ENCODE measurements around the gene KLHL13.
"Not testable (repeated sequence)": the region's sequence is repeated elsewhere in the genome, so short reads cannot be mapped to it uniquely, and the experiment has no call there.

Gene KLHL13

DNA sequence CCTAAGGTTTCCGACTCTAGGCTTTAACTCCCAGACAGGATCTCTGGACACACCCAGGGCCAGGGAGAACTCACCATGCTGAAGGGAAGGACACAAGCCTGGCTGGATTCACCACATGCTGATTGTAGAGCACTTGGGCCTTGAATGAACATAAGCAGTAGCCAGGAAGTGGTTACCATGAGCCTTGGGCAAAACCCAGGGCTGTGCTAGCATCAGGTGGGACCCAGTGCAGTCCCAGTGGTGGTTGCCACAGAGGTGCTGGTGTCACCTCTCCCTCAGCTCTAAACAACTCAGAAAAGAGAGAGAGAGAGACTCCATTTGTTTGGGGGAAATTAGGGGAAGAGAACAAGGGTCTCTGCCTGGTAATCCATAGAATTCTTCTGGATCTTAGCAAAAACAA is 77.0 kb downstream of the KLHL13 start:
- H3K9ac ChIP-seq (ENCODE audit: insufficient read length, low read depth): no peak overlapping the region
- TF ChIP-seq YY1 (IDR thresholded peaks at IDR 0.05; ENCODE audit: insufficient read depth, insufficient read length) (no peak), SUZ12 (IDR thresholded peaks at IDR 0.05; ENCODE audit: extremely low read depth, insufficient read depth, insufficient read length) (no peak), ZNF274 (IDR thresholded peaks at IDR 0.05; ENCODE audit: low read depth, low read length) (no peak)
- H3K36me3 ChIP-seq (ENCODE audit: insufficient read depth, insufficient read length, low read length): no peaks in the 10 kb centered on the region
- DNase-seq (ENCODE audit: low read depth, low spot score): no peak
- H3K4me1 ChIP-seq (ENCODE audit: insufficient read depth, insufficient read length): no peaks in the 10 kb centered on the region
- no peaks in the 10 kb centered on the region for H3K9me3 ChIP-seq (ENCODE audit: insufficient read depth, low read length)
- H3K27me3 ChIP-seq (ENCODE audit: insufficient read depth, insufficient read length): no peaks in the 10 kb centered on the region
- H3K4me3 ChIP-seq (ENCODE audit: insufficient read length, low read depth): no peak overlapping the region

DNA sequence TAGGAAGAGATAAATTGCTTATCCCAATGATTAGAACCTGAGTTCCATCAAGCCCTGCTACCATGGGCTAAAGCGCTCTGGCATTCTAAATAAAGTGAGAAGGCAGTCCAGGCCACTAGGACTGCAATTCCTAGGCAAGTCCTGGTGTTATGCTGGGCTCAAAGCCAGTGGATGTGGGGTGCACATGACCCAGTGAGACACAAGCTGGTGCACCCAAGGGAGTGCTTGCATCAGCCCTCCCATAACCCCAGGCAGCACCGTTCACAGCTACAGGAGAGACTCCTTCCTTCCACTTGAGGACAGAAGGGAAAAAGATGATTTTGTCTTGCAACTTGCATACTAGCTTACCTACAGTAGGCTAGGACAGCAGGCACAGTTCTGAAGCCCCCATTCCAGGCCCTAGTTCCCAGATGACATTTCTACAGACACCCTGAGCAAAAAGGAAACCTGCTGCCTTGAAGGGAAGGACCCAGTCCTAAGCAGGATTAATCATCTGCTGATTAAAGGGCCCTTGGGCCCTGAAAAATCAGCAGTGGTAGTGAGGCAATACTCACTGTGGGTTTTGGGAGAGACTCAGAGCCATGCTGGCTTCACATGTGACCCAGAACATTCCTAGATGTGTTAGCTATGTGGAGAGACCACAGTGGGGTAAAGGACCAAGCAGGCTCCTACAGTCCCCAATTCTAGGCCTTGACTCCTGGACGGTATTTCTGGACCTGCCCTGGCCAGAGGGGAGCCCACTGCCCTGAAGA is 77.8 kb downstream of the KLHL13 start:
- DNase-seq (ENCODE audit: low read depth, low spot score): no peak
- Histone ChIP-seq H3K4me3 (ENCODE audit: insufficient read length, low read depth) (no peak overlapping the region), H3K36me3 (ENCODE audit: insufficient read depth, insufficient read length, low read length) (no peaks in the 10 kb centered on the region), H3K9ac (ENCODE audit: insufficient read length, low read depth) (no peak overlapping the region), H3K9me3 (ENCODE audit: insufficient read depth, low read length) (no peaks in the 10 kb centered on the region), H3K27me3 (ENCODE audit: insufficient read depth, insufficient read length) (no peaks in the 10 kb centered on the region), H3K4me1 (ENCODE audit: insufficient read depth, insufficient read length) (no peaks in the 10 kb centered on the region)
- TF ChIP-seq YY1 (IDR thresholded peaks at IDR 0.05; ENCODE audit: insufficient read depth, insufficient read length) (no peak), SUZ12 (IDR thresholded peaks at IDR 0.05; ENCODE audit: extremely low read depth, insufficient read depth, insufficient read length) (no peak), ZNF274 (IDR thresholded peaks at IDR 0.05; ENCODE audit: low read depth, low read length) (no peak)

DNA sequence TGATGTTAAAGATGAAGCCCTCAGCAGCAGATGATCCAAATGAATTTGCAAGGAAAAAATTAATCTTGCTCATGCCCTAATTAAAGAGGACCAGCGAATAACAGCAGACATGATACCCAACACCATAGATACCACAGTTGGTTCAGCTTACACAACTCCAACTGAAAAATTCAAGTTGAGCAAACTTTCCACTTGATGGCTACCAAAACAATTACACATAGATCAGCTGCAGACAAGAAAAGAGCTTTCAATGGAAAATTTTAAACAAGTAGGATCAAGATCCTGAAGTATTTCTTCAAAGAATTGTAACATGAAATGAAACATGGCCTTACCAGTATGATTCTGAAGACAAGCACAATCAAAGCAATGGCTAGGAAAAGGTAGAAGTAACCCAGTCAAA is 90.0 kb downstream of the KLHL13 start:
- DNase-seq (ENCODE audit: low read depth, low spot score): no peak
- peaks cover 1% of the 10 kb centered on the region; the same call in 1 of the 2 replicates for H3K9me3 ChIP-seq (ENCODE audit: insufficient read depth, low read length)
- H3K4me3 ChIP-seq (ENCODE audit: insufficient read length, low read depth): no peak overlapping the region
- H3K4me1 ChIP-seq (ENCODE audit: insufficient read depth, insufficient read length): no peaks in the 10 kb centered on the region
- H3K27me3 ChIP-seq (ENCODE audit: insufficient read depth, insufficient read length): no peaks in the 10 kb centered on the region
- TF ChIP-seq SUZ12 (IDR thresholded peaks at IDR 0.05; ENCODE audit: extremely low read depth, insufficient read depth, insufficient read length) (no peak), ZNF274 (IDR thresholded peaks at IDR 0.05; ENCODE audit: low read depth, low read length) (no peak), YY1 (IDR thresholded peaks at IDR 0.05; ENCODE audit: insufficient read depth, insufficient read length) (no peak)
- no peaks in the 10 kb centered on the region for H3K36me3 ChIP-seq (ENCODE audit: insufficient read depth, insufficient read length, low read length)
- H3K9ac ChIP-seq (ENCODE audit: insufficient read length, low read depth): no peak overlapping the region

DNA sequence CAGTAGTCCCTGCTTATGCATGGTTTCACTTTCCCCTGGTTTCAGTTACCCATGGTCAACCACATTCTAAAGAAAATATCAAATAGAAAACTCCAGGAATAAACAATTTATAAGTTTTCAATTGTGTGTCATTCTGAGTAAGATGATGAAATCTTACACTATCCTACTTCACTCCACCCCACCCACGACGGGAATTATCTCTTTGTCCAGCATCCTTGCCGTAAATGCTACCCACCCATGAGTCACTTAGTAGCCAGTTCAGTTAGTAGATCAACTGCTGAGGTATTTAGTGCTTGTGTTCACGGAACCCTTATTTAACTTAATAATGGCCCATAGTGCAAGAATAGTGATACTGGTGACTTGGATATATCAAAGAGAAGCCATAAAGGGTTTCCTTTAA is 91.4 kb downstream of the KLHL13 start:
- no peak for DNase-seq (ENCODE audit: low read depth, low spot score)
- TF ChIP-seq SUZ12 (IDR thresholded peaks at IDR 0.05; ENCODE audit: extremely low read depth, insufficient read depth, insufficient read length): no peak
- TF ChIP-seq YY1 (IDR thresholded peaks at IDR 0.05; ENCODE audit: insufficient read depth, insufficient read length): no peak
- TF ChIP-seq ZNF274 (IDR thresholded peaks at IDR 0.05; ENCODE audit: low read depth, low read length): no peak

DNA sequence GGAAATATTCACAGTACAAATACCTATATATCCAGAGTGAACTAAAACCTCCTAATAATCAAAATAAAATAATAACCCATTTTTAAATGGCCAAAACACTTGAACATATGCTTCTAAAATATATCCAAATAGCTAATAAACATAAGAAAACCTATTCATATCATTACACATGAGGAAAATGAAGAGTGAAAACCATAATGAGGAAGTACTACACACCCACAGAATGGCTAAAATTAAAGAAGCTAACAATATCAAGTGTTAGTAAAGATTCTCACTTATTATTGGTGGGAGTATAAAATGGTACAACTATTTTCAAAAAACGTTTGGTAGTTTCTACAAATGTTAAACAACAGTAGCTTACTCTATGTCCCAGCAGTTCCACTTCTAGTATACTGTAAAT is 92.1 kb downstream of the KLHL13 start:
- Histone ChIP-seq H3K4me3 (ENCODE audit: insufficient read length, low read depth) (no peak overlapping the region), H3K27me3 (ENCODE audit: insufficient read depth, insufficient read length) (no peaks in the 10 kb centered on the region), H3K36me3 (ENCODE audit: insufficient read depth, insufficient read length, low read length) (no peaks in the 10 kb centered on the region), H3K9me3 (ENCODE audit: insufficient read depth, low read length) (no peaks in the 10 kb centered on the region), H3K4me1 (ENCODE audit: insufficient read depth, insufficient read length) (no peaks in the 10 kb centered on the region), H3K9ac (ENCODE audit: insufficient read length, low read depth) (no peak overlapping the region)
- TF ChIP-seq ZNF274 (IDR thresholded peaks at IDR 0.05; ENCODE audit: low read depth, low read length) (no peak), YY1 (IDR thresholded peaks at IDR 0.05; ENCODE audit: insufficient read depth, insufficient read length) (no peak), SUZ12 (IDR thresholded peaks at IDR 0.05; ENCODE audit: extremely low read depth, insufficient read depth, insufficient read length) (no peak)
- no peak for DNase-seq (ENCODE audit: low read depth, low spot score)

More for the DNA sequence above, 91.4 kb downstream of the KLHL13 start:
- no peaks in the 10 kb centered on the region for H3K4me1 ChIP-seq (ENCODE audit: insufficient read depth, insufficient read length)
- no peaks in the 10 kb centered on the region for H3K9me3 ChIP-seq (ENCODE audit: insufficient read depth, low read length)
- no peak overlapping the region for H3K4me3 ChIP-seq (ENCODE audit: insufficient read length, low read depth)
- no peak overlapping the region for H3K9ac ChIP-seq (ENCODE audit: insufficient read length, low read depth)
- no peaks in the 10 kb centered on the region for H3K27me3 ChIP-seq (ENCODE audit: insufficient read depth, insufficient read length)
- H3K36me3 ChIP-seq (ENCODE audit: insufficient read depth, insufficient read length, low read length): no peaks in the 10 kb centered on the region

DNA sequence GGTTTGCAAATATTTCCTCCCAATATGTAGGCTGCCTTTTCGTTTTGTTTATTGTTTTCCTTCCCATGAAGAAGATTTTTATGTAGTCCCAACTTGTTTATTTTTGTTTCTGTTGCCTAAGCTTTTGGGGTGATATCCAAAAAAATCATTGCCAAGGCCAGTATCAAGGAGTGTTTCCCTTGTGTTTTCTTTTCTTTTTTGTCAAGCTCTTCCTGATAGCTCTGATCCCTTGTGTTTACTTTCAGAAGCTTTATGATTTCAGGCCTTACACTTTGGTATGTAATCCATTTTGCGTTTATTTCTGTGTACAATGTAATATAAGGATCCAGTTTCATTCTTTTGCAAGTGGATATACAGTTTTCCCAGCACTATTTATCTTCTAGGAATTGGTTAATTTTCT is 93.9 kb downstream of the KLHL13 start:
- no peaks in the 10 kb centered on the region for H3K9me3 ChIP-seq (ENCODE audit: insufficient read depth, low read length)
- DNase-seq (ENCODE audit: low read depth, low spot score): no peak
- H3K27me3 ChIP-seq (ENCODE audit: insufficient read depth, insufficient read length): no peaks in the 10 kb centered on the region
- no peaks in the 10 kb centered on the region for H3K36me3 ChIP-seq (ENCODE audit: insufficient read depth, insufficient read length, low read length)
- no peak overlapping the region for H3K9ac ChIP-seq (ENCODE audit: insufficient read length, low read depth)
- H3K4me1 ChIP-seq (ENCODE audit: insufficient read depth, insufficient read length): no peaks in the 10 kb centered on the region
- no peak for TF ChIP-seq ZNF274 (IDR thresholded peaks at IDR 0.05; ENCODE audit: low read depth, low read length)
- TF ChIP-seq SUZ12 (IDR thresholded peaks at IDR 0.05; ENCODE audit: extremely low read depth, insufficient read depth, insufficient read length): no peak
- no peak for TF ChIP-seq YY1 (IDR thresholded peaks at IDR 0.05; ENCODE audit: insufficient read depth, insufficient read length)
- no peak overlapping the region for H3K4me3 ChIP-seq (ENCODE audit: insufficient read length, low read depth)

DNA sequence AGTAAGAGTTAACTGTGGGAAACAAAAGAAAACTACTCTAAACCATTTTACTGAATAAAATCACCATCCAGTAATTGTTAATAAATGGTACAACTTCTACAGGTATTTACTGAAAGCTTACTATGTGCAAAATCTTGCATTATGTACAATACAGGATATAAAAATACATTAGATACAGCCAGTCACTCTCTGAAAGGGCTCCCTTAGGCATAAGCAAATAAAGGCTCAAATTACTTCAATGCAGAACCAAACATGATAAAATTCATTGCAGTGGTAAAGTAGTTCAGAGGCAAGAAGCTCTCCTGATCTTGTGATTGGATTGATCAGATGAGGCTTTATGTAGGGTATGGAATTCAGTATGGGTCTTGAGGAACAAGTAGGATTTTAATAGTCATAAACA is 100.2 kb downstream of the KLHL13 start:
- H3K27me3 ChIP-seq (ENCODE audit: insufficient read depth, insufficient read length): no peaks in the 10 kb centered on the region
- DNase-seq (ENCODE audit: low read depth, low spot score): no peak
- H3K9ac ChIP-seq (ENCODE audit: insufficient read length, low read depth): no peak overlapping the region
- H3K4me1 ChIP-seq (ENCODE audit: insufficient read depth, insufficient read length): no peaks in the 10 kb centered on the region
- TF ChIP-seq SUZ12 (IDR thresholded peaks at IDR 0.05; ENCODE audit: extremely low read depth, insufficient read depth, insufficient read length) (no peak), ZNF274 (IDR thresholded peaks at IDR 0.05; ENCODE audit: low read depth, low read length) (no peak), YY1 (IDR thresholded peaks at IDR 0.05; ENCODE audit: insufficient read depth, insufficient read length) (no peak)
- no peaks in the 10 kb centered on the region for H3K9me3 ChIP-seq (ENCODE audit: insufficient read depth, low read length)
- H3K36me3 ChIP-seq (ENCODE audit: insufficient read depth, insufficient read length, low read length): no peaks in the 10 kb centered on the region
- no peak overlapping the region for H3K4me3 ChIP-seq (ENCODE audit: insufficient read length, low read depth)

DNA sequence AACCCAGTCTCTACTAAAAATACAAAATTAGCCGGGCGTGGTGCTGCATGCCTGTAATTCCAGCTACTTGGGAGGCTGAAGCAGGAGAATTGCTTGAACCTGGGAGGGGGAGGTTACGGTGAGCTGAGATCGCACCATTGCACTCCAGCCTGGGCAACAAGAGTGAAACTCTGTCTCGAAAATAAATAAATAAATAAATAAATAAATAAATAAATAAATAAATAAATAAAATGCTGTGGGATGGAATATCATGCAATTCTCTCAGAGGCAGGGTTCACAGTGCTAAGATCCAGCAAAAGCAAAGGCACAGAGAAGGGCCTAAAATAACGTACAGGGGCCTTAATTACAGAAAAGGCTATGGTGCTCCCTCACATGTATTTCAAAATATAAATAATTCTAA is 114.2 kb downstream of the KLHL13 start:
- H3K4me3 ChIP-seq (ENCODE audit: insufficient read length, low read depth); DNase-seq (ENCODE audit: low read depth, low spot score); H3K36me3 ChIP-seq (ENCODE audit: insufficient read depth, insufficient read length, low read length); H3K27me3 ChIP-seq (ENCODE audit: insufficient read depth, insufficient read length); H3K9me3 ChIP-seq (ENCODE audit: insufficient read depth, low read length); H3K9ac ChIP-seq (ENCODE audit: insufficient read length, low read depth); H3K4me1 ChIP-seq (ENCODE audit: insufficient read depth, insufficient read length): not testable (repeated sequence)

All from NT2/D1 (cell line).